ENCODE measurements around the gene GSTA1.
"Not testable (repeated sequence)": the region's sequence is repeated elsewhere in the genome, so short reads cannot be mapped to it uniquely, and the experiment has no call there.

Gene GSTA1

GRCh38 chr6:52757651-52758338 lies 45.8 kb downstream of the GSTA1 start:
- DNase-seq (ENCODE audit: low read depth), result not testable (repeated sequence)

GRCh38 chr6:52754443-52754842 lies 49.2 kb downstream of the GSTA1 start:
- no peak for DNase-seq (ENCODE audit: low read depth)

GRCh38 chr6:52753137-52753536 lies 50.5 kb downstream of the GSTA1 start:
- not testable (repeated sequence) for DNase-seq (ENCODE audit: low read depth)

- no peak for DNase-seq (ENCODE audit: low read depth)
Measured at GRCh38 chr6:52752310-52752709, 51.3 kb downstream of the GSTA1 start.

DNA sequence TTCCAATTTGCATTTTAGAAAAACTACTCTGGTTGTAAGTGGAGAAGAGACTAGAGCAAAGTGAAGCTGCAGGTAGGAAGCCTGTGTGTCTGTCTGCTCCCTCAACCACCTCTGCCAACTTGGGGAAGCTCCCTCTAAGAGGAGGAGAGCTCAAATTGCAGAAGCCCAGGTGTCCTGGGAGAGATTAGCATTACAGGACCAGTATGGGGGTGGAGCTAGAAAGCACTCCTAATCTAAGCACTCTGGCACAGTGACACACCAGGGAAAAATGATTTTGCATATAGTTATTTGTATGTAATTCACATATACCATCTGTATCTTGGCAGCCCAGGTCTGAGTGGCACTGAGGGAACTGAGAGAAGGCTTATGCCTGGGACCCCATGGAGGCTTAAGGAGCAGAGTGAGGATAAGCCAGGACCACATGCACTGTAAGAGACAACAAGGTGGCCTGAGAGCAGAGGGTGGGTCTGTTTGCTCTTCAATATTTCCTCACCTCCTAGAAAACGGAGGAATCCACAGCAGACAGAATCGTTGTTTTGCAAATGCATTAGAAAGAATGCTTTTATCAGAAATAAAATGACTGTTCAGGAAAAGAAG lies 54.0 kb downstream of the GSTA1 start:
- no peak for DNase-seq (ENCODE audit: low read depth)

- DNase-seq (ENCODE audit: low read depth), result not testable (repeated sequence)
Measured at GRCh38 chr6:52747301-52747700, 56.3 kb downstream of the GSTA1 start.

DNA sequence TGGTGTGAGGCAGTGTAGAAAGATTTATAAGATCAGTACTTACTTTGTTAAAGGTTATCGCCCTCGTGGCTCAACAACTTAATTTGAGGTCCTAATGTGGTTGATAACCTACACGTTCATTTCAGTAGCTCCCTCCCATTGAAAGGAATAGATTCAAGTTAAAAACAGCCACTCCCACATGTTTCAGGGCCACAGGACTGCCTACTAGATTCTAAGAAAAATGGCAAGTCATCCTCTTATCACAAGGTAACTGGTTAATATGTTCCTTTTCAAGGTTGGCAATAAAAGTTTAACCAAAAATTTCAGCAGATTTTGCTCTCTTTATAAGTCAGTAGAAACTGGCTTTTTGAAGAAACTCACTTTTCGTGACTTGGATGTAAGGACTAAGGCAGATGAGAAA lies 57.4 kb downstream of the GSTA1 start:
- no peak for DNase-seq (ENCODE audit: low read depth)

DNA sequence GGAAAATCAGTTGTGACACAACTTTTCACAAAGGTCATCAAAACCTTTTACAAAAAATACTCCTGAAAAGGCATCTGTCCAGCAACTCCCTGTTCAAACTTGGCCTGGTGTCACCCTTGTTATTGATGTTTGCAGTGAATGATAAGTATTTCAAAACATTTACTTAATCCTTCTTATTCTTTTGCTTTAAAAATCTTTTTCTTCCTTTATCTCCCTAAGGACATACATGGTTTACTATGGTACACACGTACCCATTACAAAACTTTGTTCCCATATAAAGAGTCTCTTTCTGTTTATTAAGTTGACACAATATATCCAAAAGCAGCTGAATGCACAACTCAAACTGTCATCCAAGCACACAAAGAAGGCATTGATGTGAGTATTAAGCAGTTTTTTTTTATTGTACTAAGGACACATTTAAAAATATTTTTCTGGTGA lies 57.8 kb downstream of the GSTA1 start:
- DNase-seq (ENCODE audit: low read depth), result no peak

DNA sequence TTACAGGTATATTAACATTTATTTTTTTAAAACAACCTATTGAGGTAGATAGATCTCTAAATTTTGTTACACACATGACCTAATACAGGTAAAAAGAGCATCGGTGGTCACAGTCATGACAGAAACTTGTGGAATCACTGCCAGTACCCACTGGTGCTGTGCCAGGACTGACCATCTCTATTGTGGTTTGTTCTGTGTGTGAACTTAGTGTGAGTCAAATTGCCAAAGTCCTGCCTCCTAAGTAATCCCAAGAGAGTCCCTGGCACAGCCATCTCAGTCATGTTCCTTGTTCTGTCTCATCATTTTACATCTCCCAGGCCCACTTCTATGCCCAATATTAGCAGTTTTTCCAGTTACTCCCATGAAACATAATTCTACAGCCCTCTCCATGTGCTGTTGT lies 61.7 kb downstream of the GSTA1 start:
- no peak for DNase-seq (ENCODE audit: low read depth)

Data from stimulated activated CD8-positive, alpha-beta memory T cell treated with anti-CD3 and anti-CD28 coated beads, Interleukin-12 subunit alpha, Interleukin-12 subunit beta, amount 100 ng/mL, for 1 hour (primary cell).